Common myeloid progenitor, CD34-positive (primary cell): ENCODE measurements around the gene MIEF1. TPM values are rescaled to one million over a fixed set of nuclear protein-coding genes. Genes with fewer than 3 reads are reported as not detected.

ENCODE experiments used
- CTCF ChIA-PET: fragments of 350-600 bp; sonication (Branson Sonifier 250); formaldehyde crosslinking; loops from one replicate; lab custom pipeline; 2021; ENCODE audit warnings: antibody characterized with exemption; lab: Charles Lee
- POLR2A ChIA-PET: fragments of 350-600 bp; sonication (Branson Sonifier 250); formaldehyde crosslinking; loops from one replicate; lab custom pipeline; 2021; ENCODE audit warnings: antibody characterized with exemption; lab: Charles Lee
- DNase-seq, 3 donors: peaks; one replicate each; pipeline versions ENCODE4 v3.0.0 to v3.0.0-alpha.2; 2013
- H3K27ac ChIP-seq, 2 experiments: 1 replicate in 1 of 2; 2 replicates in 1 of 2; pipeline ENCODE4 v1.7.0; 2013; ENCODE audit warnings: inconsistent platforms in 2 of 2, low read length in 2 of 2, mild to moderate bottlenecking in 2 of 2, low read depth in 1 of 2, moderate library complexity in 1 of 2; ENCODE audit not compliant: severe bottlenecking in 2 of 2, insufficient read depth in 1 of 2, poor library complexity in 1 of 2
- H3K27me3 ChIP-seq, 5 experiments: replicated peaks in 2 of 5; 1 replicate in 3 of 5; 2 replicates in 2 of 5; pipeline versions ENCODE4 v1.6.1 to v1.7.0; 2013; ENCODE audit warnings: low read length in 4 of 5, mild to moderate bottlenecking in 2 of 5, moderate library complexity in 2 of 5, inconsistent platforms in 1 of 5; ENCODE audit not compliant: insufficient read depth in 5 of 5, control insufficient read depth in 4 of 5
- H3K36me3 ChIP-seq, 4 experiments: 1 replicate in 2 of 4; 2 replicates in 2 of 4; pipeline versions ENCODE4 v1.6.1 to v1.7.0; 2013; ENCODE audit warnings: low read length in 3 of 4, control low read depth in 1 of 4, mild to moderate bottlenecking in 1 of 4; ENCODE audit not compliant: control insufficient read depth in 4 of 4, insufficient read depth in 4 of 4
- H3K4me1 ChIP-seq, 4 experiments: 1 replicate in 3 of 4; 2 replicates in 1 of 4; pipeline versions ENCODE4 v1.6.1 to v1.7.1; 2013; ENCODE audit warnings: low read length in 3 of 4, mild to moderate bottlenecking in 3 of 4, control low read depth in 1 of 4, inconsistent platforms in 1 of 4, moderate library complexity in 1 of 4; ENCODE audit not compliant: control insufficient read depth in 4 of 4, insufficient read depth in 4 of 4; ENCODE audit errors: control extremely low read depth in 1 of 4
- H3K4me3 ChIP-seq, 7 experiments: 1 replicate in 4 of 7; 2 replicates in 3 of 7; pipeline versions ENCODE4 v1.5.1 to v1.7.0; 2013; ENCODE audit warnings: mild to moderate bottlenecking in 7 of 7, low read length in 6 of 7, moderate library complexity in 6 of 7, inconsistent platforms in 2 of 7, low read depth in 2 of 7, control low read depth in 1 of 7; ENCODE audit not compliant: insufficient read depth in 4 of 7, control insufficient read depth in 1 of 7; ENCODE audit errors: extremely low read depth in 1 of 7
- H3K9me3 ChIP-seq, 5 experiments: 1 replicate in 4 of 5; 2 replicates in 1 of 5; pipeline versions ENCODE4 v1.6.1 to v1.7.1; 2013; ENCODE audit warnings: low read length in 4 of 5, mild to moderate bottlenecking in 2 of 5, inconsistent platforms in 1 of 5, low read depth in 1 of 5, moderate library complexity in 1 of 5; ENCODE audit not compliant: control insufficient read depth in 4 of 5, insufficient read depth in 2 of 5; ENCODE audit errors: control extremely low read depth in 1 of 5
- WGBS: methylation state at CpG from one replicate; pipeline ENCODE4 v1.1.5; 2013; ENCODE audit not compliant: insufficient coverage; 5-methylcytosine and 5-hydroxymethylcytosine counted together
- polyA plus RNA-seq: library from polyadenylated mRNA; unstranded; fragments of 120-200 nt; gene quantifications from one replicate; pipeline ENCODE4 v1.2.1, GENCODE V29; 2013

Gene MIEF1
- polyA plus RNA-seq: 13.4 TPM

GRCh38 chr22:39502109-39502788, at the start of gene MIEF1:
TSS of gene MIEF1 (plus strand) at chr22:39502290. CDS start at chr22:39511295, 9,005 bp downstream.
- Histone ChIP-seq H3K9me3 (no peaks in the 10 kb centered on the region), H3K27me3 (no peaks in the 10 kb centered on the region), H3K27ac (peak within 1 kb of the TSS; percentile 58 to 85), H3K4me3 (peak within 1 kb of the TSS; percentile 55 to 95 (median 86)), H3K36me3 (peaks cover 7 to 35% (median 27%) of the 10 kb centered on the region in 4 experiments), H3K4me1 (peaks cover 12 to 20% (median 17%) of the 10 kb centered on the region in 4 experiments)
- CTCF ChIA-PET: interaction anchor here (0.6 to 2.2 kb wide), 13 partner anchors 8 to 533 kb away, joined by 3 to 11 read pairs (median 4); no protein-coding TSS in a partner anchor
- peak; percentile 94 to 95 (median 95) for DNase-seq
- POLR2A ChIA-PET: interaction anchor here (0.6 to 1.5 kb wide), 8 partner anchors 12 to 449 kb away, joined by 3 to 12 read pairs (median 3); partner anchors contain the start of genes ATF4 and RPL3
- under 1% methylated on average over 46 of the region's 58 CpGs for WGBS

GRCh38 chr22:39452740-39453040, 49.4 kb upstream of the MIEF1 start:
- CTCF ChIA-PET: interaction anchor here (0.5 to 2.8 kb wide), 9 partner anchors 9 to 81 kb away, joined by 3 to 11 read pairs (median 3); no protein-coding TSS in a partner anchor
- WGBS: 73% methylated on average over 6 of the region's 6 CpGs

GRCh38 chr22:39453765-39454378, 48.2 kb upstream of the MIEF1 start:
- H3K9me3 ChIP-seq: no peaks in the 10 kb centered on the region
- peaks cover 0 to 15% (median 8%) of the 10 kb centered on the region in 5 experiments for H3K27me3 ChIP-seq
- CTCF ChIA-PET: interaction anchor here (0.8 to 2.8 kb wide), 10 partner anchors 8 to 111 kb away, joined by 3 to 11 read pairs (median 4); no protein-coding TSS in a partner anchor
- DNase-seq: no peak
- H3K4me3 ChIP-seq: no peak overlapping the region
- no peaks in the 10 kb centered on the region for H3K36me3 ChIP-seq
- H3K4me1 ChIP-seq: peaks cover 0 to 78% (median 36%) of the 10 kb centered on the region in 4 experiments
- WGBS: 90% methylated on average over 8 of the region's 9 CpGs
- POLR2A ChIA-PET: interaction anchor here (0.9 kb wide), 1 partner anchor 19 kb away, joined by 4 read pairs; no protein-coding TSS in a partner anchor
- no peak overlapping the region for H3K27ac ChIP-seq

More at GRCh38 chr22:39452740-39453040, 49.4 kb upstream of the MIEF1 start:
- Histone ChIP-seq H3K9me3 (no peaks in the 10 kb centered on the region), H3K27ac (no peak overlapping the region), H3K4me3 (no peak overlapping the region), H3K27me3 (peaks cover 0 to 4% (median 0%) of the 10 kb centered on the region in 5 experiments), H3K4me1 (peaks cover 0 to 80% (median 39%) of the 10 kb centered on the region in 4 experiments), H3K36me3 (no peaks in the 10 kb centered on the region)
- POLR2A ChIA-PET: interaction anchor here (0.6 kb wide), 2 partner anchors 82 to 1570 kb away, joined by 3 to 6 read pairs; no protein-coding TSS in a partner anchor
- DNase-seq: peak in 1 of 3 donors; percentile 34

- CTCF ChIA-PET: interaction anchor here (0.9 to 2.8 kb wide), 8 partner anchors 10 to 111 kb away, joined by 3 to 11 read pairs (median 4); no protein-coding TSS in a partner anchor
- POLR2A ChIA-PET: interaction anchor here (0.9 kb wide), 1 partner anchor 18 kb away, joined by 4 read pairs; no protein-coding TSS in a partner anchor
- DNase-seq: peak in 2 of 3 donors; percentile 52 to 68
- WGBS: 57% methylated on average over 6 of the region's 7 CpGs
- Histone ChIP-seq H3K4me1 (peaks cover 0 to 76% (median 34%) of the 10 kb centered on the region in 4 experiments), H3K36me3 (no peaks in the 10 kb centered on the region), H3K27me3 (peaks cover 0 to 19% (median 8%) of the 10 kb centered on the region in 5 experiments), H3K4me3 (peak overlapping the region in 1 of 7 experiments; percentile 4), H3K27ac (no peak overlapping the region), H3K9me3 (no peaks in the 10 kb centered on the region)
Observed at GRCh38 chr22:39454385-39454871, 47.7 kb upstream of the MIEF1 start.

GRCh38 chr22:39456522-39457197, 45.4 kb upstream of the MIEF1 start, which contains the start of gene MGAT3:
TSS of gene MGAT3 (plus strand) at chr22:39457012. CDS start at chr22:39487348, 30,336 bp downstream.
- Histone ChIP-seq H3K4me1 (peaks cover 0 to 75% (median 31%) of the 10 kb centered on the region in 4 experiments), H3K9me3 (no peaks in the 10 kb centered on the region), H3K36me3 (peaks cover 0 to 10% (median 0%) of the 10 kb centered on the region in 4 experiments), H3K4me3 (peak within 1 kb of the TSS in 5 of 7 experiments; percentile 58 to 73 (median 63)), H3K27ac (no peak within 1 kb of the TSS), H3K27me3 (peaks cover 0 to 21% (median 8%) of the 10 kb centered on the region in 5 experiments)
- peak in 2 of 3 donors; percentile 31 to 39 for DNase-seq
- ChIA-PET POLR2A (no interaction called here), CTCF (no interaction called here)
- 62% methylated on average over 37 of the region's 80 CpGs for WGBS

GRCh38 chr22:39457198-39457555, 44.9 kb upstream of the MIEF1 start:
- POLR2A ChIA-PET: interaction anchor here (0.7 kb wide), 1 partner anchor 25 kb away, joined by 3 read pairs; no protein-coding TSS in a partner anchor

More at GRCh38 chr22:39457198-39457555, 44.9 kb upstream of the MIEF1 start:
- WGBS: 5% methylated on average over 20 of the region's 63 CpGs
- no peak for DNase-seq
- Histone ChIP-seq H3K27me3 (peaks cover 0 to 21% (median 8%) of the 10 kb centered on the region in 5 experiments), H3K9me3 (no peaks in the 10 kb centered on the region), H3K4me1 (peaks cover 0 to 76% (median 33%) of the 10 kb centered on the region in 4 experiments), H3K36me3 (peaks cover 0 to 10% (median 0%) of the 10 kb centered on the region in 4 experiments), H3K4me3 (peak overlapping the region in 5 of 7 experiments; percentile 58 to 73 (median 63)), H3K27ac (no peak overlapping the region)
- CTCF ChIA-PET: no interaction called here
